AG04449 (cell line): ENCODE data around the gene ATAD3A.
A peak's percentile ranks its signal among the peaks of the same experiment; 100 is the strongest.
"Not testable (repeated sequence)": the region's sequence is repeated elsewhere in the genome, so short reads cannot be mapped to it uniquely, and the experiment has no call there.

Experiments used
- CTCF ChIA-PET: fragments of 350-600 bp; formaldehyde crosslinking; extraction: SDS; loops from one replicate; lab custom pipeline; 2021; ENCODE audit warnings: antibody characterized with exemption; lab: Yijun Ruan, JAX
- POLR2A ChIA-PET: fragments of 400-600, 350-600 bp; formaldehyde crosslinking; extraction: SDS; loops from one replicate; lab custom pipeline; 2020; ENCODE audit warnings: antibody characterized with exemption, inconsistent platforms; lab: Yijun Ruan, JAX
- DNase-seq: peaks from one replicate; pipeline ENCODE4 v3.0.0-alpha.2; 2010; ENCODE audit warnings: low read depth, low spot score
- H3K4me3 ChIP-seq: 2 replicates; pipeline ENCODE4 v1.5.1; 2011; ENCODE audit warnings: low read depth, mild to moderate bottlenecking, control low read depth, low read length
- CTCF ChIP-seq: IDR thresholded peaks from one replicate; pipeline ENCODE4 v1.5.1; 2011; ENCODE audit warnings: mild to moderate bottlenecking, moderate library complexity, low read length, control low read depth, inconsistent platforms; ENCODE audit not compliant: insufficient read depth; ENCODE audit errors: missing control alignments

Gene ATAD3A

DNA sequence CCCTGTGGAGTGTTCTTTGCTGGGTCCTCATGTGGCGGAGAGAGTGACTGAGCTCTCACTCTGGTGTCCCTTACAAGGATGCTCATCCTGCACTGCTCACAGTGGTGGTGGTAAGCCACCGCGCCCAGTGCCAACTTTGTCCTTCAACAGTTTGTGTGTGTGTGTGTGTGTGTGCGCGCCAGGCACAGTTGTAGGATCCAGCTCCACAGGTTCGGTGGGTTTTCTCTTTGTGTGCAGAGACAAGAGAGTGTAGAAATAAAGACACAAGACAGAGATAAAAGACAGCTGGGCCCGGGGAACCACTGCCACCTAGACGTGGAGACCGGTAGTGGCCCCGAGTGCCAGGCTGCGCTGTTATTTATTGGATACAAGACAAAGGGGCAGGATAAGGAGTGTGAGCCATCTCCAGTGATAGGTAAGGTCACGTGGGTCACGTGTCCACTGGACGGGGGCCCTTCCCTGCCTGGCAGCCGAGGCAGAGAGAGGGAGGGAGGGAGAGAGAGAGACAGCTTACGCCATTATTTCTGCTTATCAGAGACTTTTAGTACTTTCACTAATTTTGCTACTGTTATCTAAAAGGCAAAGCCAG, 7.1 kb upstream of the ATAD3A start:
- DNase-seq, POLR2A ChIA-PET, H3K4me3 ChIP-seq: not testable (repeated sequence)
- CTCF ChIA-PET: interaction anchor here (0.6 to 2.3 kb wide), 9 partner anchors 9 to 191 kb away, joined by 3 to 13 read pairs (median 3); partner anchors contain the start of genes ANKRD65, AURKAIP1 and CCNL2
- TF ChIP-seq CTCF: peak; percentile 51

DNA sequence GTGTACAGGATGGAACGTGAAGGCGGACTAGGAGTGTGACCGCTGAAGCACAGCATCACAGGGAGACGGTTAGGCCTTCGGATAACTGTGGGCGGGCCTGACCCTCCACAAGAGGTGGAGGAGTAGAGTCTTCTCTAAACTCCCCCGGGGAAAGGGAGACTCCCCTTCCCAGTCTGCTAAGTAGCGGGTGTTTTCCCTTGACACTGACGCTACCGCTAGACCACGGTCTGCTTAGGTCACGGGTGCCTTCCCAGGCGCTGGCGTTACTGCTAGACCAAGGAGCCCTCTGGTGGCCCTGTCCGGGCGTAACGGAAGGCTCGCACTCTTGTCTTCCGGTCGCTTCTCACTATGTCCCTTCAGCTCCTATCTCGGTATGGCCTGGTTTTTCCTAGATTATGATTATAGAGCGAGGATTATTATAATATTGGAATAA, 6.6 kb upstream of the ATAD3A start:
- DNase-seq, H3K4me3 ChIP-seq, POLR2A ChIA-PET: not testable (repeated sequence)
- CTCF ChIA-PET: interaction anchor here (0.9 to 2.3 kb wide), 7 partner anchors 9 to 192 kb away, joined by 3 to 13 read pairs (median 3); partner anchors contain the start of genes AURKAIP1 and CCNL2

GRCh38 chr1:1505801-1506200, 6.2 kb upstream of the ATAD3A start:
- POLR2A ChIA-PET, H3K4me3 ChIP-seq, DNase-seq: not testable (repeated sequence)
- CTCF ChIA-PET: interaction anchor here (0.9 to 2.3 kb wide), 6 partner anchors 48 to 192 kb away, joined by 3 to 13 read pairs (median 3); partner anchors contain the start of genes AURKAIP1 and CCNL2

GRCh38 chr1:1507305-1507704, 4.7 kb upstream of the ATAD3A start:
- CTCF ChIA-PET: no interaction called here
- no peak for DNase-seq
- POLR2A ChIA-PET: no interaction called here
- no peak overlapping the region for H3K4me3 ChIP-seq
- no peak for TF ChIP-seq CTCF

DNA sequence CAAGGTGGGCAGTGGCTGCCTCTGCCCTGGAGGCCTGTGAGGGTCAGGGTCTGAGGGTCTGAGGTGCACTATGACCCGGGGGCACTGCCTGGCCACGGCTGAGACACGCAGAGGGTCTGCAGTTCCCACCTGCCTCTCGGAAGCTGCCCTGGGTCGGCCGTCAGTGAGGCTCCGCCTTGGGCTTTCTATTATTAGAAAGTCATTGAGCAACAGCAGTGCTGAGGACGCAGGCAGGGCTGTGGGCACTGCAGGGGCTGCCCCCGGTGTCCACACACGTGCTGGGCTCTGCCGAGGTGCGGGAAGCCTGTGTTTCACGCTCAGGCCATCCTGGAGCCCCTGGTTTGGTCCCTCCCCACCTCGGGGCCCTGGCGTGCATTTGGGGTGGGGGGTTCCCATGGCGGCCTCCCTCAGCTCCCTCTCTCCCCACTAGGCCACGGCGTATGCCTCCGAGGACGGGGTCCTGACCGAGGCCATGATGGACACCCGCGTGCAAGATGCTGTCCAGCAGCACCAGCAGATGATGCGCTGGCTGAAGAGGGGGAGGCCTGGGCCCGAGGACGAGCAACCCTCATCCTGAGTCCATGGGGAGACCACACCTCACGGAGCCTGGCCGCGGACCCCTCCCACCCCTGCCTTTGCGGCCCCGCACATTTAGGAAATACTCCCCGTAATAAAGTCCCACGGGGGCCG, 3.0 kb upstream of the ATAD3A start:
- POLR2A ChIA-PET, H3K4me3 ChIP-seq, DNase-seq, CTCF ChIA-PET: not testable (repeated sequence)

- CTCF ChIA-PET: not testable (repeated sequence)
Measured at GRCh38 chr1:1509465-1509850, 2.5 kb upstream of the ATAD3A start.

DNA sequence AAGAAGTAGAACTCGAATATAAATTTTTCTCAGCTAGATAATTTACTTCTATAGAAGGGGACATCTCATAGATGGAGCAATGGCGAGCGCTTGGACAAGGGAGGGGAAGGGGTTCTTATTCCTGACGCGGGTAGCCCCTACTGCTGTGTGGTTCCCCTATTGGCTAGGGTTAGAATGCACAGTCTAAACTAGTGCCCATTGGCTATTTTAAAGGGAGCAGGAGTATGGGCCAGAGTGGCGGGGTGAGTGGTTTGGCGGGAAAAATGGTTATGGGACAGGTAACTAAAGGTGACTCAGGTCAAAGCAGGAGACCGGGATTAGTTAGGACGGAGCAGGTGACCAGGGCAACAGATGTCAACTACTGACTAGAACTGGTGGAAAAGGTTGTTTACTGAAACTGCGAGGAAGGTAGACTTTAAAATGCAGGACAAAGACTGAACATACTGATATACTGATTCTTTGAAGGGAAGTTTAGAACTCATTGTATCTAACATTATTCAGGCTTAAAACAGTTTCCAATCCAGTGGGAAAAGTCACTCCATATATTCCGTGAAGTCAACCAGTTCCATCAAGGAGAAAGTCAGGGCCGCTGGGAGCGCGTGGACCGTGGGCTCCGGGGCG, 940 bp upstream of the ATAD3A start:
- TF ChIP-seq CTCF: no peak
- POLR2A ChIA-PET: interaction anchor here (0.9 kb wide), 1 partner anchor 104 kb away, joined by 3 read pairs; the partner anchor contains the start of gene MIB2
- peak overlapping the region; percentile 93 for H3K4me3 ChIP-seq
- no peak for DNase-seq
- CTCF ChIA-PET: no interaction called here

More at GRCh38 chr1:1509465-1509850, 2.5 kb upstream of the ATAD3A start:
- H3K4me3 ChIP-seq, DNase-seq, POLR2A ChIA-PET: not testable (repeated sequence)

GRCh38 chr1:1512425-1512824, 463 bp downstream of the ATAD3A start:
- CTCF ChIA-PET, DNase-seq: not testable (repeated sequence)
- POLR2A ChIA-PET: interaction anchor here (0.9 kb wide), 1 partner anchor 17 kb away, joined by 4 read pairs; no protein-coding TSS in a partner anchor
- peak overlapping the region; percentile 57 for H3K4me3 ChIP-seq

DNA sequence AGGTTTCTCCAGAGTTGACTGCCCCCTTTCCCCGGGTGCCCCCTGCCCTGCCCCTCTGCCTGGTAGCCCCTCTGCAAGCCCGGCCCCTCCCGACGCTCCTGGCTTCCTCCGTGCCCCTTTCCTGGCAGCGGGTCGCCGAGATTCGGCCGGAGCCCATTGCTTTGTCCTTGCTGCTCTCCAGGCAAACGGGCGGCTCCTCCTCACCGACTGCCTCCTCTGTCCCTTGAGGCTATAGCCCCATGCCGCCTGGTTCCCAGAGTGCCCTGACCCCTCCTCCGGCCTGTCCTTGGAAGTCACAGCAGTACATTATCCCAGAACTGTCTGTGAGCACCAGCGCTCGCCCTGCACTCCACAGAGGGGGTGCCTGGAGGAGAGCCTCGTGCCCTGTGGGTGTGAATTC, 1.7 kb downstream of the ATAD3A start:
- POLR2A ChIA-PET, DNase-seq, CTCF ChIA-PET: not testable (repeated sequence)
- H3K4me3 ChIP-seq: peak overlapping the region; percentile 36

GRCh38 chr1:1514376-1514775, 2.4 kb downstream of the ATAD3A start:
- POLR2A ChIA-PET, DNase-seq, H3K4me3 ChIP-seq, CTCF ChIA-PET: not testable (repeated sequence)

DNA sequence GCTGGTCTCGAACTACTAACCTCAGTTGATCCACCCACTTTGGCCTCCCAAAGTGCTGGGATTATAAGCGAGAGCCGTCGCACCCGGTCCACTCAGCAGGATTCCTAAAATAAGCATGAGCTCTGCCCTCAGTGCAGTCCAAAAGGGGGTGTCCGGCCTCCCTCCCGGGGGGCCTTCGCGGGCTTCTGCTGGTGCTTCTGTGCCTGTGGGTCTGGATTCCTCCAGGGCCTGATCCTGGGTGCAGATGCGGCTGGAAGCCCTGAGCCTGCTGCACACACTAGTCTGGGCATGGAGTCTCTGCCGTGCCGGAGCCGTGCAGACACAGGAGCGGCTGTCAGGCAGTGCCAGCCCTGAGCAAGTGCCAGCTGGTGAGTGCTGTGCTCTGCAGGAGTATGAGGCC, 5.0 kb downstream of the ATAD3A start:
- DNase-seq, H3K4me3 ChIP-seq, POLR2A ChIA-PET, CTCF ChIA-PET: not testable (repeated sequence)
